HepG2 (cell line): Measurements from ENCODE around the gene ENPP1. TPM values are rescaled to one million over a fixed set of nuclear protein-coding genes. Genes with fewer than 3 reads are reported as not detected.
A peak's percentile ranks its signal among the peaks of the same experiment; 100 is the strongest.

Experiments used
- ARNT ChIP-seq: fragments of 450-650 bp; IDR thresholded peaks from 2 replicates; pipeline ENCODE4 v1.6.1; 2017
- ARNTL ChIP-seq: sonication (generic); formaldehyde crosslinking; IDR thresholded peaks from 2 replicates; pipeline ENCODE4 v1.4.0; 2020; ENCODE audit warnings: mild to moderate bottlenecking, missing genetic modification reagents
- ATAD3A ChIP-seq: sonication (generic); formaldehyde crosslinking; IDR thresholded peaks from 2 replicates; pipeline ENCODE4 v1.4.0; 2020; ENCODE audit warnings: missing genetic modification reagents
- ATF7-NPFF ChIP-seq: sonication (generic); formaldehyde crosslinking; IDR thresholded peaks from 2 replicates; pipeline ENCODE4 v1.8.1; 2023; ENCODE audit warnings: mild to moderate bottlenecking, low read depth, missing genetic modification reagents, moderate library complexity
- DNMT3B ChIP-seq: conservative IDR thresholded peaks from 2 replicates; pipeline ENCODE4 v1.6.1; 2016; ENCODE audit warnings: missing biosample characterization, control low read depth
- KMT2A ChIP-seq: sonication (generic); formaldehyde crosslinking; IDR thresholded peaks from 2 replicates; pipeline ENCODE4 v1.4.0; 2020; ENCODE audit warnings: missing genetic modification reagents
- MXI1 ChIP-seq: IDR thresholded peaks from 3 replicates; pipeline ENCODE4 v1.6.1; 2012; ENCODE audit warnings: low read depth, low read length, inconsistent platforms, borderline replicate concordance
- RARA ChIP-seq: IDR thresholded peaks from 2 replicates; pipeline ENCODE4 v1.6.1; 2016; ENCODE audit warnings: missing genetic modification reagents, missing compliant biosample characterization
- TMF1 ChIP-seq: sonication (generic); formaldehyde crosslinking; IDR thresholded peaks from 2 replicates; pipeline ENCODE4 v1.8.1; 2022; ENCODE audit warnings: low read depth, missing genetic modification reagents
- XBP1 ChIP-seq: sonication (generic); formaldehyde crosslinking; IDR thresholded peaks from 2 replicates; pipeline ENCODE4 v1.5.0; 2020; ENCODE audit warnings: missing genetic modification reagents
- ZNF124 ChIP-seq: sonication (generic); formaldehyde crosslinking; IDR thresholded peaks from 2 replicates; pipeline ENCODE4 v1.4.0; 2020; ENCODE audit warnings: missing genetic modification reagents
- ZNF30 ChIP-seq: sonication (generic); formaldehyde crosslinking; IDR thresholded peaks from 2 replicates; pipeline ENCODE4 v1.5.0; 2020; ENCODE audit warnings: mild to moderate bottlenecking, missing genetic modification reagents
- ZNF747 ChIP-seq: sonication (generic); formaldehyde crosslinking; IDR thresholded peaks from 2 replicates; pipeline ENCODE4 v1.8.1; 2023; ENCODE audit warnings: missing genetic modification reagents, mild to moderate bottlenecking, borderline replicate concordance
- ZNF75D ChIP-seq: sonication (generic); formaldehyde crosslinking; IDR thresholded peaks from 2 replicates; pipeline ENCODE4 v1.8.1; 2023; ENCODE audit warnings: missing genetic modification reagents, mild to moderate bottlenecking, borderline replicate concordance
- polyA plus RNA-seq, 8 experiments: library from polyadenylated mRNA; depleted of rRNA in 3 of 8; stranded (reverse) in 7 of 8; unstranded in 1 of 8; fragments of >200 nt; fragmentation: Illumina TruSeq in 4 of 8; extraction: Trizol in 4 of 8; gene quantifications; 2 replicates each; pipeline versions ENCODE4 v1.2.1 to v1.2.3, GENCODE V29; 2011 to 2016; ENCODE audit warnings: low read depth in 4 of 8, missing spikeins in 1 of 8, mixed read lengths in 1 of 8; ENCODE audit not compliant: insufficient read depth in 1 of 8
- total RNA-seq, 5 experiments: library from RNA; depleted of rRNA; stranded (reverse); fragments of >200 nt; fragmentation: Illumina TruSeq; extraction: Trizol; gene quantifications; 2 replicates each; pipeline ENCODE4 v1.2.3, GENCODE V29; 2016; ENCODE audit warnings: low read depth in 1 of 5
- TF ChIP-seq, protein P1 (sequence below): sonication (generic); formaldehyde crosslinking; IDR thresholded peaks from 2 replicates; pipeline ENCODE4 v1.4.0; 2020; ENCODE audit warnings: mild to moderate bottlenecking, missing genetic modification reagents, borderline replicate concordance
- TF ChIP-seq, protein P2 (sequence below): sonication (generic); formaldehyde crosslinking; conservative IDR thresholded peaks from 2 replicates; pipeline ENCODE4 v1.8.0; 2022; ENCODE audit warnings: missing genetic modification reagents
- TF ChIP-seq, protein P3 (sequence below): sonication (generic); formaldehyde crosslinking; IDR thresholded peaks from 2 replicates; pipeline ENCODE4 v1.4.0; 2020; ENCODE audit warnings: missing genetic modification reagents

The ENPP1 gene
- total and polyA plus RNA-seq, 2 of the 13 experiments (the other 11 are each of a cell fraction or from before 2014, with no cell fraction given), result 56.5 to 160 TPM

DNA sequence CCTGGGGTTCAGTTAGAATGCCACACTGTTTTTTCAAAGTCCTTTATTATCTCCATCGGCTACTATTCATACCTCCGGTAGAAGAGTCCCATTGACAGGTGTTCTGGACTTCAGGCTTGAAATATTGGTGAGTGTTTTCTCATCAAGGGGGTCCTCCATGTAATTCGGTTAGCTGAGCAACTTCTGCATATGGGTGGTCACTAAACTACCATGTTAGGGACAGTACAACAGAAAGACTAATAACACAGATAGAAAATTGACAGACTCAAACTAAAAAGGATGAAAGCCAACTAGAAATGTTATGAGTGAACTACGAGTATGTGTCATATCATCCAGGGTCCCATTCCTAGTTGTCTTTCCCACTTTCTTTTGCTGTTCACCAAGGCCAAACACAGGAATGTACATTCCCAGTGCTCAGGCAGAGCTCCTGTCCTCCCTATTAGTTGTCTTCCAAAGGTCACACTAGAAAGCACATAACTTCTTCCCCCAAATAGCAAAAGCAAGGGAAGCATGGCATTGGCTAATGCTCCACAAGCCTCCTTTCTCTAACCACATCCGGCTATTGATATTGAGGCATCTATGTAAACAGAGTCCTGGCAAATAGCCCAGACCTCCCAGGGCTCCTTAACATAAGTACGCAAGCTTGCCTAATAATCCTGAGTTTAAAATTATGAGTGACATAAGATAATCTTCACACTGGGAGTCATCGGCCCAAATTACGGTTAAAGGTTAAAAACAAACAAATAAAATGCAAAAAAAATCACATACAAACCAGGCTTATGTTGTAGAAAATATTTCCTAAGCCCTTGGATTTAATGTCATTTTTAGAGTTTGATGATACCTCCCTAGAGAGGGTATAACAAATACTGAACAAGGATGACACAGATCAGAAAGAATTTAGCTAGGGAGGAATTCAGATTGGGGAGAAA, 130.1 kb downstream of the ENPP1 start (continued):
- TF ChIP-seq, protein P1, sequence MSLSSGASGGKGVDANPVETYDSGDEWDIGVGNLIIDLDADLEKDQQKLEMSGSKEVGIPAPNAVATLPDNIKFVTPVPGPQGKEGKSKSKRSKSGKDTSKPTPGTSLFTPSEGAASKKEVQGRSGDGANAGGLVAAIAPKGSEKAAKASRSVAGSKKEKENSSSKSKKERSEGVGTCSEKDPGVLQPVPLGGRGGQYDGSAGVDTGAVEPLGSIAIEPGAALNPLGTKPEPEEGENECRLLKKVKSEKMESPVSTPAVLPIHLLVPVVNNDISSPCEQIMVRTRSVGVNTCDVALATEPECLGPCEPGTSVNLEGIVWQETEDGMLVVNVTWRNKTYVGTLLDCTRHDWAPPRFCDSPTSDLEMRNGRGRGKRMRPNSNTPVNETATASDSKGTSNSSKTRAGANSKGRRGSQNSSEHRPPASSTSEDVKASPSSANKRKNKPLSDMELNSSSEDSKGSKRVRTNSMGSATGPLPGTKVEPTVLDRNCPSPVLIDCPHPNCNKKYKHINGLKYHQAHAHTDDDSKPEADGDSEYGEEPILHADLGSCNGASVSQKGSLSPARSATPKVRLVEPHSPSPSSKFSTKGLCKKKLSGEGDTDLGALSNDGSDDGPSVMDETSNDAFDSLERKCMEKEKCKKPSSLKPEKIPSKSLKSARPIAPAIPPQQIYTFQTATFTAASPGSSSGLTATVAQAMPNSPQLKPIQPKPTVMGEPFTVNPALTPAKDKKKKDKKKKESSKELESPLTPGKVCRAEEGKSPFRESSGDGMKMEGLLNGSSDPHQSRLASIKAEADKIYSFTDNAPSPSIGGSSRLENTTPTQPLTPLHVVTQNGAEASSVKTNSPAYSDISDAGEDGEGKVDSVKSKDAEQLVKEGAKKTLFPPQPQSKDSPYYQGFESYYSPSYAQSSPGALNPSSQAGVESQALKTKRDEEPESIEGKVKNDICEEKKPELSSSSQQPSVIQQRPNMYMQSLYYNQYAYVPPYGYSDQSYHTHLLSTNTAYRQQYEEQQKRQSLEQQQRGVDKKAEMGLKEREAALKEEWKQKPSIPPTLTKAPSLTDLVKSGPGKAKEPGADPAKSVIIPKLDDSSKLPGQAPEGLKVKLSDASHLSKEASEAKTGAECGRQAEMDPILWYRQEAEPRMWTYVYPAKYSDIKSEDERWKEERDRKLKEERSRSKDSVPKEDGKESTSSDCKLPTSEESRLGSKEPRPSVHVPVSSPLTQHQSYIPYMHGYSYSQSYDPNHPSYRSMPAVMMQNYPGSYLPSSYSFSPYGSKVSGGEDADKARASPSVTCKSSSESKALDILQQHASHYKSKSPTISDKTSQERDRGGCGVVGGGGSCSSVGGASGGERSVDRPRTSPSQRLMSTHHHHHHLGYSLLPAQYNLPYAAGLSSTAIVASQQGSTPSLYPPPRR (CRISPR knock-in tag), result peak; percentile 95
- TF ChIP-seq ARNTL (CRISPR knock-in tag) (no peak; the same call in 1 of the 2 replicates), ZNF75D (CRISPR knock-in tag) (no peak), RARA (peak; percentile 97), ATAD3A (CRISPR knock-in tag) (no peak), ZNF30 (peak; percentile 64; the same call in 1 of the 2 replicates), ZNF124 (CRISPR knock-in tag) (peak; percentile 96; the same call in 1 of the 2 replicates), TMF1 (CRISPR knock-in tag) (no peak), ATF7-NPFF (peak; percentile 45; the same call in 1 of the 2 replicates), ZNF747 (peak; percentile 91; the same call in 1 of the 2 replicates), MXI1 (peak; percentile 55; the same call in 1 of the 3 replicates), ARNT (no peak), XBP1 (CRISPR knock-in tag) (no peak), DNMT3B (peak; percentile 99), KMT2A (CRISPR knock-in tag) (0 out of 2 replicates have a peak, but pooled peaks have one; percentile 32)
- TF ChIP-seq, protein P2, sequence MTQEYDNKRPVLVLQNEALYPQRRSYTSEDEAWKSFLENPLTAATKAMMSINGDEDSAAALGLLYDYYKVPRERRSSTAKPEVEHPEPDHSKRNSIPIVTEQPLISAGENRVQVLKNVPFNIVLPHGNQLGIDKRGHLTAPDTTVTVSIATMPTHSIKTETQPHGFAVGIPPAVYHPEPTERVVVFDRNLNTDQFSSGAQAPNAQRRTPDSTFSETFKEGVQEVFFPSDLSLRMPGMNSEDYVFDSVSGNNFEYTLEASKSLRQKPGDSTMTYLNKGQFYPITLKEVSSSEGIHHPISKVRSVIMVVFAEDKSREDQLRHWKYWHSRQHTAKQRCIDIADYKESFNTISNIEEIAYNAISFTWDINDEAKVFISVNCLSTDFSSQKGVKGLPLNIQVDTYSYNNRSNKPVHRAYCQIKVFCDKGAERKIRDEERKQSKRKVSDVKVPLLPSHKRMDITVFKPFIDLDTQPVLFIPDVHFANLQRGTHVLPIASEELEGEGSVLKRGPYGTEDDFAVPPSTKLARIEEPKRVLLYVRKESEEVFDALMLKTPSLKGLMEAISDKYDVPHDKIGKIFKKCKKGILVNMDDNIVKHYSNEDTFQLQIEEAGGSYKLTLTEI (CRISPR knock-in tag), result no peak
- TF ChIP-seq, protein P3, sequence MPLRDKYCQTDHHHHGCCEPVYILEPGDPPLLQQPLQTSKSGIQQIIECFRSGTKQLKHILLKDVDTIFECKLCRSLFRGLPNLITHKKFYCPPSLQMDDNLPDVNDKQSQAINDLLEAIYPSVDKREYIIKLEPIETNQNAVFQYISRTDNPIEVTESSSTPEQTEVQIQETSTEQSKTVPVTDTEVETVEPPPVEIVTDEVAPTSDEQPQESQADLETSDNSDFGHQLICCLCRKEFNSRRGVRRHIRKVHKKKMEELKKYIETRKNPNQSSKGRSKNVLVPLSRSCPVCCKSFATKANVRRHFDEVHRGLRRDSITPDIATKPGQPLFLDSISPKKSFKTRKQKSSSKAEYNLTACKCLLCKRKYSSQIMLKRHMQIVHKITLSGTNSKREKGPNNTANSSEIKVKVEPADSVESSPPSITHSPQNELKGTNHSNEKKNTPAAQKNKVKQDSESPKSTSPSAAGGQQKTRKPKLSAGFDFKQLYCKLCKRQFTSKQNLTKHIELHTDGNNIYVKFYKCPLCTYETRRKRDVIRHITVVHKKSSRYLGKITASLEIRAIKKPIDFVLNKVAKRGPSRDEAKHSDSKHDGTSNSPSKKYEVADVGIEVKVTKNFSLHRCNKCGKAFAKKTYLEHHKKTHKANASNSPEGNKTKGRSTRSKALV (CRISPR knock-in tag), result no peak
